H1 (cell line): ENCODE data around the gene NANOGP8. TPM values are rescaled to one million over a fixed set of nuclear protein-coding genes. Genes with fewer than 3 reads are reported as not detected.

Experiments
- CTCF ChIA-PET: fragments of 300-600 bp; sonication (Branson Sonifier 250); formaldehyde crosslinking; loops from one replicate; lab custom pipeline; 2021; ENCODE audit not compliant: partially characterized antibody; lab: Charles Lee
- POLR2A ChIA-PET: fragments of 300-600 bp; sonication (Branson Sonifier 250); formaldehyde crosslinking; loops from one replicate; lab custom pipeline; 2021; ENCODE audit warnings: inconsistent platforms; ENCODE audit not compliant: partially characterized antibody; lab: Charles Lee
- DNase-seq, 2 experiments: peaks; one replicate each; pipeline versions ENCODE4 v3.0.0 to v3.0.0-alpha.2; 2010 to 2022; ENCODE audit warnings: low spot score in 2 of 2, low read depth in 1 of 2, mixed read lengths in 1 of 2
- FAIRE-seq: peaks from 2 replicates; lab custom pipeline; 2011; peaks lifted over from hg19 to GRCh38; lab: Jason Lieb, UNC
- H2AFZ ChIP-seq: 2 replicates; pipeline ENCODE4 v1.8.1; 2012; ENCODE audit warnings: low read length, inconsistent platforms
- H2AK5ac ChIP-seq: 2 replicates; pipeline ENCODE4 v1.6.1; 2013; ENCODE audit warnings: low read depth, low read length
- H2BK120ac ChIP-seq: replicated peaks from 2 replicates; pipeline ENCODE3; 2013; ENCODE audit warnings: low read depth, low read length, inconsistent platforms
- H2BK12ac ChIP-seq: 2 replicates; pipeline ENCODE4 v1.6.1; 2013; ENCODE audit warnings: low read depth, low read length
- H2BK15ac ChIP-seq: 2 replicates; pipeline ENCODE4 v1.6.1; 2013; ENCODE audit warnings: low read length
- H2BK20ac ChIP-seq: 2 replicates; pipeline ENCODE4 v1.6.1; 2013; ENCODE audit warnings: low read length
- H2BK5ac ChIP-seq: 2 replicates; pipeline ENCODE4 v1.6.1; 2013; ENCODE audit warnings: low read depth, low read length
- H3K14ac ChIP-seq: 2 replicates; pipeline ENCODE4 v1.6.1; 2013; ENCODE audit warnings: inconsistent platforms; ENCODE audit not compliant: insufficient read length
- H3K18ac ChIP-seq: 2 replicates; pipeline ENCODE4 v1.6.1; 2013; ENCODE audit warnings: low read length; ENCODE audit errors: extremely low read depth
- H3K23ac ChIP-seq: 2 replicates; pipeline ENCODE4 v1.6.1; 2013; ENCODE audit warnings: inconsistent platforms; ENCODE audit not compliant: insufficient read length
- H3K23me2 ChIP-seq: 2 replicates; pipeline ENCODE4 v1.6.1; 2013; ENCODE audit warnings: low read depth, low read length
- H3K27ac ChIP-seq: 2 replicates; pipeline ENCODE4 v1.6.1; 2011; ENCODE audit warnings: low read depth, low read length, inconsistent platforms
- H3K27me3 ChIP-seq, 4 experiments: replicated peaks in 1 of 4; 1 replicate in 1 of 4; 2 replicates in 3 of 4; pipeline versions ENCODE4 v1.6.1 to v1.8.1; 2011 to 2013; ENCODE audit warnings: low read length in 3 of 4, mild to moderate bottlenecking in 3 of 4, inconsistent platforms in 2 of 4, mixed read lengths in 2 of 4, moderate library complexity in 1 of 4; ENCODE audit not compliant: control insufficient read depth in 3 of 4, insufficient read depth in 3 of 4; ENCODE audit errors: extremely low read depth in 1 of 4
- H3K36me3 ChIP-seq, 4 experiments: 2 replicates each; pipeline versions ENCODE4 v1.6.1 to v1.8.1; 2011 to 2013; ENCODE audit warnings: mild to moderate bottlenecking in 4 of 4, low read length in 3 of 4, moderate library complexity in 2 of 4, control low read depth in 1 of 4, inconsistent platforms in 1 of 4; ENCODE audit not compliant: insufficient read depth in 4 of 4, control insufficient read depth in 2 of 4
- H3K4ac ChIP-seq: replicated peaks from 2 replicates; pipeline ENCODE3; 2013; ENCODE audit warnings: low read length, low read depth, mixed read lengths, inconsistent platforms; ENCODE audit not compliant: insufficient read length
- H3K4me1 ChIP-seq, 4 experiments: replicated peaks in 1 of 4; 1 replicate in 1 of 4; 2 replicates in 3 of 4; pipeline versions ENCODE4 v1.6.1 to v1.8.1; 2011 to 2013; ENCODE audit warnings: low read length in 3 of 4, inconsistent platforms in 2 of 4, mixed read lengths in 1 of 4; ENCODE audit not compliant: insufficient read depth in 4 of 4, control insufficient read depth in 3 of 4
- H3K4me2 ChIP-seq, 2 experiments: 2 replicates each; pipeline versions ENCODE4 v1.6.1 to v1.8.1; 2011 to 2013; ENCODE audit warnings: low read depth in 2 of 2, low read length in 2 of 2, control low read depth in 1 of 2, inconsistent platforms in 1 of 2, mild to moderate bottlenecking in 1 of 2; ENCODE audit not compliant: insufficient read depth in 1 of 2
- H3K4me3 ChIP-seq, 4 experiments: fragments of 200-600, 300-600 bp in 1 of 4; sonication (generic), shearing (Covaris generic), sonication (Bioruptor Twin) in 1 of 4; 2 replicates each; pipeline versions ENCODE4 v1.5.1 to v1.8.1; 2011 to 2016; ENCODE audit warnings: low read length in 4 of 4, low read depth in 3 of 4, control low read depth in 2 of 4, inconsistent platforms in 2 of 4, mild to moderate bottlenecking in 2 of 4, mixed read lengths in 1 of 4, moderate library complexity in 1 of 4; ENCODE audit not compliant: insufficient read depth in 2 of 4; ENCODE audit errors: extremely low read depth in 1 of 4
- H3K56ac ChIP-seq: replicated peaks from 2 replicates; pipeline ENCODE3; 2013; ENCODE audit warnings: low read depth, mild to moderate bottlenecking, mixed read lengths, low read length, inconsistent platforms; ENCODE audit not compliant: insufficient read length
- H3K79me1 ChIP-seq: 2 replicates; pipeline ENCODE4 v1.6.1; 2013; ENCODE audit warnings: low read depth, low read length, control low read depth
- H3K79me2 ChIP-seq, 2 experiments: 2 replicates each; pipeline versions ENCODE4 v1.6.1 to v1.8.1; 2012 to 2013; ENCODE audit warnings: low read length in 2 of 2, mild to moderate bottlenecking in 2 of 2, inconsistent platforms in 1 of 2; ENCODE audit not compliant: insufficient read depth in 2 of 2, control insufficient read depth in 1 of 2
- H3K9ac ChIP-seq, 4 experiments: replicated peaks in 1 of 4; 1 replicate in 1 of 4; 2 replicates in 3 of 4; pipeline versions ENCODE4 v1.6.1 to v1.8.1; 2011 to 2013; ENCODE audit warnings: low read depth in 3 of 4, low read length in 3 of 4, control low read depth in 2 of 4, mild to moderate bottlenecking in 2 of 4, moderate library complexity in 2 of 4, inconsistent platforms in 1 of 4; ENCODE audit errors: extremely low read depth in 1 of 4
- H3K9me3 ChIP-seq, 2 experiments: 2 replicates each; pipeline versions ENCODE4 v1.6.1 to v1.8.1; 2012 to 2013; ENCODE audit warnings: mild to moderate bottlenecking in 2 of 2, moderate library complexity in 2 of 2, control low read depth in 1 of 2, inconsistent platforms in 1 of 2, low read depth in 1 of 2, low read length in 1 of 2, mixed read lengths in 1 of 2; ENCODE audit not compliant: insufficient read depth in 2 of 2
- H4K20me1 ChIP-seq, 2 experiments: replicated peaks in 1 of 2; 2 replicates each; pipeline versions ENCODE3 to v1.8.1; 2011 to 2013; ENCODE audit warnings: inconsistent platforms in 2 of 2, low read length in 2 of 2, mild to moderate bottlenecking in 1 of 2; ENCODE audit not compliant: insufficient read depth in 2 of 2, control insufficient read depth in 1 of 2
- H4K5ac ChIP-seq: 2 replicates; pipeline ENCODE4 v1.6.1; 2013; ENCODE audit warnings: low read length, low read depth, mixed read lengths, inconsistent platforms; ENCODE audit not compliant: insufficient read length
- H4K8ac ChIP-seq: 2 replicates; pipeline ENCODE4 v1.8.0; 2013; ENCODE audit warnings: mild to moderate bottlenecking, moderate library complexity, low read length, inconsistent platforms; ENCODE audit not compliant: insufficient read depth; ENCODE audit errors: extremely low read depth
- H4K91ac ChIP-seq: replicated peaks from 2 replicates; pipeline ENCODE3; 2013; ENCODE audit warnings: low read length, mixed read lengths, inconsistent platforms; ENCODE audit not compliant: insufficient read length
- ASH2L ChIP-seq: fragments of 200-600, 300-600 bp; sonication (generic); IDR thresholded peaks from one replicate; pipeline ENCODE4 v1.7.1; 2017; ENCODE audit warnings: low read length
- JUND ChIP-seq: IDR thresholded peaks from 2 replicates; pipeline ENCODE4 v1.6.1; 2011; ENCODE audit warnings: mild to moderate bottlenecking, improper control_type of control experiment, low read length
- RNF2 ChIP-seq: fragments of 200-900, 300-1000 bp; sonication (generic); IDR thresholded peaks from 2 replicates; pipeline ENCODE4 v1.7.1; 2016; ENCODE audit warnings: borderline replicate concordance, low read depth, mild to moderate bottlenecking, antibody characterized with exemption, low read length; ENCODE audit not compliant: poor library complexity, severe bottlenecking; ENCODE audit errors: missing control alignments
- SUZ12 ChIP-seq: fragments of 200-600 bp; sonication (generic); IDR thresholded peaks from 2 replicates; pipeline ENCODE4 v1.6.1; 2012; ENCODE audit warnings: mild to moderate bottlenecking, inconsistent platforms, low read length, moderate library complexity, mixed read lengths
- TAF7 ChIP-seq: optimal IDR thresholded peaks from 2 replicates; pipeline ENCODE3; 2011; ENCODE audit warnings: low read depth, mild to moderate bottlenecking, inconsistent platforms, low read length, moderate library complexity, borderline replicate concordance
- WGBS, 2 experiments: shearing (Covaris generic) in 1 of 2; methylation state at CpG; one replicate each; pipeline versions ENCODE4 v1.1.6 to v1.1.7; 2013 to 2015; ENCODE audit warnings: low lambda C conversion rate in 2 of 2, mixed read lengths in 2 of 2, inconsistent platforms in 1 of 2, low coverage in 1 of 2, missing lambda C conversion rate in 1 of 2; ENCODE audit not compliant: insufficient replicate concordance in 2 of 2, insufficient coverage in 1 of 2, insufficient read length in 1 of 2; ENCODE audit errors: extremely low coverage in 1 of 2, missing lambda C conversion rate in 1 of 2; 5-methylcytosine and 5-hydroxymethylcytosine counted together
- polyA plus RNA-seq, 7 experiments: library from polyadenylated mRNA; depleted of rRNA in 3 of 7; stranded (reverse) in 5 of 7; unstranded in 2 of 7; fragments of >200 nt in 5 of 7; fragments of 200-250 nt in 2 of 7; gene quantifications; 1 replicate in 5 of 7; 2 replicates in 1 of 7; 4 replicates in 1 of 7; pipeline versions ENCODE4 v1.2.1 to v1.2.3, GENCODE V29; 2011 to 2013; ENCODE audit warnings: missing spikeins in 2 of 7, mixed read lengths in 2 of 7
- total RNA-seq: library from RNA; stranded (reverse); fragmentation: NEBNext Ultra II Directional; extraction: Animal tissue kit (Norgen Biotek cat#: 25700); gene quantifications from 2 replicates; pipeline ENCODE4 v1.2.1, GENCODE V29; 2021

NANOGP8 gene
- total and polyA plus RNA-seq, 2 of the 8 experiments (the other 6 are each of a cell fraction or from before 2014, with no cell fraction given) = 23.3 to 40.6 TPM

- Histone ChIP-seq H2AK5ac (no peak overlapping the region), H2BK5ac (no peak overlapping the region), H4K91ac (no peak overlapping the region), H3K56ac (no peak overlapping the region), H3K23me2 (no peaks in the 10 kb centered on the region), H3K79me2 (no peaks in the 10 kb centered on the region), H4K20me1 (no peaks in the 10 kb centered on the region), H2BK120ac (no peak overlapping the region), H3K23ac (no peak overlapping the region), H4K8ac (no peak overlapping the region), H4K5ac (no peak overlapping the region), H2BK15ac (no peak overlapping the region), H3K4ac (no peak overlapping the region), H2AFZ (no peak overlapping the region), H3K4me2 (no peak overlapping the region), H3K36me3 (no peaks in the 10 kb centered on the region), H3K14ac (no peak overlapping the region), H3K9me3 (no peaks in the 10 kb centered on the region), H3K4me1 (no peaks in the 10 kb centered on the region), H2BK20ac (no peak overlapping the region), H3K79me1 (no peaks in the 10 kb centered on the region; the same call in 1 of the 2 replicates), H3K27me3 (no peaks in the 10 kb centered on the region), H2BK12ac (no peak overlapping the region), H3K18ac (no peak overlapping the region), H3K4me3 (no peak overlapping the region), H3K9ac (no peak overlapping the region), H3K27ac (no peak overlapping the region)
- DNase-seq = no peak
- ChIA-PET CTCF (no interaction called here), POLR2A (no interaction called here)
- WGBS, 2 experiments = 95% methylated on average over 2 of the region's 2 CpGs; no CpG with 5 or more reads in 1 of the 2 experiments
- TF ChIP-seq TAF7 = no peak
- TF ChIP-seq SUZ12 = no peak
- no peak for TF ChIP-seq JUND
- TF ChIP-seq RNF2 = no peak
- no peak for TF ChIP-seq ASH2L
- FAIRE-seq = no peak
Observed at GRCh38 chr15:35112346-35112745, 27.3 kb upstream of the NANOGP8 start.
